CD4-positive, alpha-beta T cell (primary cell): ENCODE data around the gene FMN1. TPM values are rescaled to one million over a fixed set of nuclear protein-coding genes. Genes with fewer than 3 reads are reported as not detected.

Experiments
- ATAC-seq: fragments of 200-7000 bp; cut with Tn5 transposase; one replicate; pipeline ENCODE4 v1.10.0; 2022; ENCODE audit warnings: mild to moderate bottlenecking; ENCODE audit not compliant: poor library complexity
- CTCF ChIA-PET: fragments of 350-600 bp; sonication (Branson Sonifier 250); formaldehyde crosslinking; loops from one replicate; lab custom pipeline; 2021; ENCODE audit warnings: antibody characterized with exemption, inconsistent platforms; lab: Charles Lee
- POLR2A ChIA-PET: fragments of 350-600 bp; sonication (Branson Sonifier 250); formaldehyde crosslinking; loops from one replicate; lab custom pipeline; 2021; ENCODE audit warnings: antibody characterized with exemption, inconsistent platforms; lab: Charles Lee
- DNase-seq, 14 experiments: peaks; one replicate each; pipeline ENCODE4 v3.0.0-alpha.2; 2013 to 2020; ENCODE audit warnings: mixed read lengths in 2 of 14
- H3K27ac ChIP-seq, 2 donors: one replicate each; pipeline versions ENCODE4 v1.5.1 to v1.7.0; 2013; ENCODE audit warnings: low read length in 2 of 2, low read depth in 1 of 2, mild to moderate bottlenecking in 1 of 2
- H3K27me3 ChIP-seq, 2 experiments: 1 replicate in 1 of 2; 2 replicates in 1 of 2; pipeline versions ENCODE4 v1.6.1 to v1.7.0; 2013; ENCODE audit warnings: low read length in 2 of 2, control low read depth in 1 of 2, mild to moderate bottlenecking in 1 of 2, moderate library complexity in 1 of 2; ENCODE audit not compliant: insufficient read depth in 2 of 2, control insufficient read depth in 1 of 2
- H3K36me3 ChIP-seq: one replicate; pipeline ENCODE4 v1.6.1; 2013; ENCODE audit warnings: low read length, control low read depth; ENCODE audit not compliant: insufficient read depth
- H3K4me1 ChIP-seq: one replicate; pipeline ENCODE4 v1.6.1; 2013; ENCODE audit warnings: low read length, control low read depth; ENCODE audit not compliant: insufficient read depth
- H3K4me3 ChIP-seq: one replicate; pipeline ENCODE4 v1.5.1; 2013; ENCODE audit warnings: mild to moderate bottlenecking, low read length, moderate library complexity
- H3K9me3 ChIP-seq, 2 experiments: 1 replicate in 1 of 2; 2 replicates in 1 of 2; pipeline versions ENCODE4 v1.6.1 to v1.7.0; 2013; ENCODE audit warnings: low read length in 2 of 2, mild to moderate bottlenecking in 2 of 2, control low read depth in 1 of 2, moderate library complexity in 1 of 2; ENCODE audit not compliant: control insufficient read depth in 1 of 2, insufficient read depth in 1 of 2
- H3K27ac Mint-ChIP-seq: one replicate; pipeline ENCODE4 v1.8.0; 2020; ENCODE audit warnings: mixed read lengths
- H3K27me3 Mint-ChIP-seq: one replicate; pipeline ENCODE4 v1.8.0; 2021; ENCODE audit warnings: mixed read lengths
- H3K36me3 Mint-ChIP-seq: one replicate; pipeline ENCODE4 v1.8.0; 2021; ENCODE audit warnings: low read depth, mixed read lengths
- H3K4me1 Mint-ChIP-seq: one replicate; pipeline ENCODE4 v1.8.0; 2021; ENCODE audit warnings: low read depth, mixed read lengths
- H3K4me3 Mint-ChIP-seq: one replicate; pipeline ENCODE4 v1.8.0; 2020; ENCODE audit warnings: mild to moderate bottlenecking, mixed read lengths
- H3K9me3 Mint-ChIP-seq: one replicate; pipeline ENCODE4 v1.8.0; 2020; ENCODE audit warnings: mixed read lengths
- intact Hi-C, 2 experiments: fragments of 100-400 bp; cut with DNase I in 1 of 2; cut with micrococcal nuclease in 1 of 2; formaldehyde crosslinking; loops; one replicate each; pipeline versions ENCODE4 v1.15.1 to v1.9.0; 2023 to 2025; cut with DNase I, micrococcal nuclease
- total RNA-seq, 174 experiments: library from RNA in 2 of 174; stranded (reverse) in 2 of 174; gene quantifications; one replicate each; pipeline ENCODE4 v1.2.3 and lab custom pipeline; 2021 to 2026
- TF ChIP-seq, protein P1 (sequence below): fragments of 200-600 bp; IDR thresholded peaks from one replicate; pipeline ENCODE4 v1.8.0; 2022; ENCODE audit warnings: antibody characterized with exemption, mild to moderate bottlenecking

Gene FMN1
- total RNA-seq, 2 experiments from 2014 or later = 0.39 to 0.55 TPM

DNA sequence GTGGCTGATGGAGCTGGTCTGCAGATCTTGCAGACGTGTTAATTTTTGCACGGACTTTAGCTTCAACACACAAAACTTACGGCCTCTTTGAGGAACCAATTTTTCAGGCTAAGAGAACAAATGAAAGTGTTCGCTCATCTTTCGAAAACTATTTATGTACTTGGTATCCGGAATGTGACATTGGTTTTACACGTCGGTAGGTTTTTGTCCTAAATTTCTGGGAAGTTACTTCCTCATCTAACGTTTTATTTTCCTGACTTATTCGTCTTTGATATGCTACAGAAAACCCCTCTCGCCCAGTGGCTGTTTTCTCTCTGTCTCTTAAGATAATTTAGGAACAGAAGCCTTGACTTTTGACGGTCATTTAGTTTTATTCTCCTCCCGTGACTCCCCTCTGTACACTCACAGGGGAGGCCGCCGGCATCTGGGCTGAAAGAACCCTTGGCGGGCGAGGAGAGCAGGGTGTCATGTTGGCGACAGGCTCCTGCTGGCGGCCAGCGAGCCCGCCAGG, 477.5 kb downstream of the FMN1 start:
- DNase-seq (no peak), ATAC-seq (no peak)
- no peaks in the 10 kb centered on the region for H3K9me3 Mint-ChIP-seq
- Histone ChIP-seq H3K36me3 (no peaks in the 10 kb centered on the region), H3K4me1 (peaks cover 15% of the 10 kb centered on the region), H3K27ac (no peak overlapping the region), H3K27me3 (peaks cover 37 to 78% of the 10 kb centered on the region in 2 experiments), H3K4me3 (no peak overlapping the region), H3K9me3 (peaks cover 0 to 12% of the 10 kb centered on the region in 2 experiments)
- no peak overlapping the region for H3K4me3 Mint-ChIP-seq
- intact Hi-C loops = no loop called here
- H3K27ac Mint-ChIP-seq = no peak overlapping the region
- CTCF ChIA-PET = no interaction called here
- TF ChIP-seq, protein P1, sequence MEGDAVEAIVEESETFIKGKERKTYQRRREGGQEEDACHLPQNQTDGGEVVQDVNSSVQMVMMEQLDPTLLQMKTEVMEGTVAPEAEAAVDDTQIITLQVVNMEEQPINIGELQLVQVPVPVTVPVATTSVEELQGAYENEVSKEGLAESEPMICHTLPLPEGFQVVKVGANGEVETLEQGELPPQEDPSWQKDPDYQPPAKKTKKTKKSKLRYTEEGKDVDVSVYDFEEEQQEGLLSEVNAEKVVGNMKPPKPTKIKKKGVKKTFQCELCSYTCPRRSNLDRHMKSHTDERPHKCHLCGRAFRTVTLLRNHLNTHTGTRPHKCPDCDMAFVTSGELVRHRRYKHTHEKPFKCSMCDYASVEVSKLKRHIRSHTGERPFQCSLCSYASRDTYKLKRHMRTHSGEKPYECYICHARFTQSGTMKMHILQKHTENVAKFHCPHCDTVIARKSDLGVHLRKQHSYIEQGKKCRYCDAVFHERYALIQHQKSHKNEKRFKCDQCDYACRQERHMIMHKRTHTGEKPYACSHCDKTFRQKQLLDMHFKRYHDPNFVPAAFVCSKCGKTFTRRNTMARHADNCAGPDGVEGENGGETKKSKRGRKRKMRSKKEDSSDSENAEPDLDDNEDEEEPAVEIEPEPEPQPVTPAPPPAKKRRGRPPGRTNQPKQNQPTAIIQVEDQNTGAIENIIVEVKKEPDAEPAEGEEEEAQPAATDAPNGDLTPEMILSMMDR = no peak
- POLR2A ChIA-PET = no interaction called here
- H3K27me3 Mint-ChIP-seq = peaks cover 80% of the 10 kb centered on the region
- H3K36me3 Mint-ChIP-seq = no peaks in the 10 kb centered on the region
- peaks cover 16% of the 10 kb centered on the region for H3K4me1 Mint-ChIP-seq

DNA sequence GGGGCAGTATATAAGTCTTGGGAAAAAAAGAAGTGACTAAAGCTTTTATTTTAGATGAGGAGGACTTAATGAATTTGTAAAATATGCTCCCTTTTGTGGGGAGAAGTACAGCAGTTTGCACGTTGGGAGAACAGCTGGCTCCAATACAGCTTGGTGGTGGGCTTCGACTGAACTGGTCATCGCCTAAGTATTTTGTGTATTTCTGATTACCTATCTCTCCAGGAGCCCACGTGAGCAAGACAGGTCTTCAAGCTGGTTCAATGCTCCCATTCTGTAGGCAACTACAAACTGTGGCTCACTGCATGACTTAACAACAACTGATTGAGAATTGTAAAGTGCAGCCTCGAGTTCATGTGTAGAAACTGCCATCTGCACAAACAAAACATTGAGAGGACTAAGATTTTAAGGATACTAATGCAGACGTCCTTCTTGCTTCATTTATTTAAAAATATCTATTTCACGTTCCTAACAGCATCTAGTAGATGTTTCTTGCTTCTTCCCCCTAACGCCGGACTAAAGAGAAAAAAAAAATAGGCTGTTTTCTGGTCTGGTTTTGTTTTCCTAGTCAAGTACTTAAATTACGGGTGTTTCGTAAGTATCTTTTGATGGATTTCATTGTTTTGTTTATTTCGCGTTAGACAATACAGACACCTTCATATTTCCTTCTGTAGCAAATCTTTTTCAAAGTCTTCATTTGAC, 478.1 kb downstream of the FMN1 start:
- Histone ChIP-seq H3K4me1 (peaks cover 15% of the 10 kb centered on the region), H3K9me3 (peaks cover 0 to 12% of the 10 kb centered on the region in 2 experiments), H3K27me3 (peaks cover 37 to 81% of the 10 kb centered on the region in 2 experiments), H3K36me3 (no peaks in the 10 kb centered on the region), H3K4me3 (no peak overlapping the region), H3K27ac (no peak overlapping the region)
- H3K4me3 Mint-ChIP-seq = no peak overlapping the region
- ChIA-PET CTCF (no interaction called here), POLR2A (no interaction called here)
- DNase-seq = no peak
- H3K27ac Mint-ChIP-seq = no peak overlapping the region
- peaks cover 74% of the 10 kb centered on the region for H3K27me3 Mint-ChIP-seq
- ATAC-seq = no peak
- TF ChIP-seq, protein P1 = no peak
- intact Hi-C loops = no loop called here
- H3K36me3 Mint-ChIP-seq = no peaks in the 10 kb centered on the region
- H3K4me1 Mint-ChIP-seq = peaks cover 16% of the 10 kb centered on the region
- H3K9me3 Mint-ChIP-seq = no peaks in the 10 kb centered on the region

Other genes starting within 250 kb of the FMN1 start
- gene RYR3, start 116.3 kb upstream of the FMN1 start, total RNA-seq = not detected